OCI-LY3 (cell line): ENCODE data around the gene ALG11.

ENCODE experiments used
- H2AFZ ChIP-seq: fragments of 200-600, 300-600 bp; shearing (Covaris generic); 2 replicates; pipeline ENCODE4 v1.6.0; 2014; ENCODE audit warnings: antibody characterized with exemption, low read depth, low read length
- H3K27ac ChIP-seq: fragments of 200-600, 300-600 bp; sonication (generic); 2 replicates; pipeline ENCODE4 v1.5.1; 2014; ENCODE audit warnings: mild to moderate bottlenecking, low read length, moderate library complexity, mixed read lengths
- H3K27me3 ChIP-seq: fragments of 200-600, 300-600 bp; sonication (generic); 2 replicates; pipeline ENCODE4 v1.6.1; 2014; ENCODE audit warnings: low read depth, low read length, mixed read lengths
- H3K36me3 ChIP-seq: fragments of 200-600, 300-600 bp; sonication (generic); replicated peaks from 2 replicates; pipeline ENCODE3; 2014; ENCODE audit warnings: low read depth, low read length, mixed read lengths
- H3K4me1 ChIP-seq: fragments of 300-600, 200-600 bp; sonication (generic); 2 replicates; pipeline ENCODE4 v1.6.1; 2014; ENCODE audit warnings: low read length, mixed read lengths
- H3K4me2 ChIP-seq: fragments of 200-600, 300-600 bp; sonication (generic); 2 replicates; pipeline ENCODE4 v1.6.1; 2014; ENCODE audit warnings: low read length, mixed read lengths
- H3K4me3 ChIP-seq: fragments of 300-600, 200-600 bp; sonication (generic); 2 replicates; pipeline ENCODE4 v1.5.1; 2014; ENCODE audit warnings: antibody characterized with exemption, mild to moderate bottlenecking, low read length, moderate library complexity
- H3K79me2 ChIP-seq: fragments of 300-600, 200-600 bp; shearing (Covaris generic); 2 replicates; pipeline ENCODE4 v1.6.1; 2014; ENCODE audit warnings: mild to moderate bottlenecking, low read length, mixed read lengths
- H3K9ac ChIP-seq: fragments of 300-600, 200-600 bp; shearing (Covaris generic); 2 replicates; pipeline ENCODE4 v1.6.0; 2014; ENCODE audit warnings: mild to moderate bottlenecking, low read length, moderate library complexity
- H3K9me3 ChIP-seq: fragments of 200-600, 300-600 bp; shearing (Covaris generic); 2 replicates; pipeline ENCODE4 v1.6.1; 2014; ENCODE audit warnings: low read length, mixed read lengths; ENCODE audit not compliant: insufficient read depth
- H4K20me1 ChIP-seq: fragments of 200-600, 300-600 bp; sonication (generic); 2 replicates; pipeline ENCODE4 v1.6.1; 2016; ENCODE audit warnings: low read length, mixed read lengths; ENCODE audit not compliant: insufficient read depth
- EZH2phosphoT487 ChIP-seq: fragments of 200-600 bp; shearing (Covaris generic); IDR thresholded peaks from 2 replicates; pipeline ENCODE4 v1.6.1; 2018; ENCODE audit warnings: antibody characterized with exemption, mixed run types, low read depth
- TF ChIP-seq, protein P1 (sequence below): fragments of 200-600, 300-600 bp; sonication (generic); IDR thresholded peaks from 2 replicates; pipeline ENCODE4 v1.5.1; 2014; ENCODE audit warnings: antibody characterized with exemption, low read length, low read depth

ALG11 gene

DNA sequence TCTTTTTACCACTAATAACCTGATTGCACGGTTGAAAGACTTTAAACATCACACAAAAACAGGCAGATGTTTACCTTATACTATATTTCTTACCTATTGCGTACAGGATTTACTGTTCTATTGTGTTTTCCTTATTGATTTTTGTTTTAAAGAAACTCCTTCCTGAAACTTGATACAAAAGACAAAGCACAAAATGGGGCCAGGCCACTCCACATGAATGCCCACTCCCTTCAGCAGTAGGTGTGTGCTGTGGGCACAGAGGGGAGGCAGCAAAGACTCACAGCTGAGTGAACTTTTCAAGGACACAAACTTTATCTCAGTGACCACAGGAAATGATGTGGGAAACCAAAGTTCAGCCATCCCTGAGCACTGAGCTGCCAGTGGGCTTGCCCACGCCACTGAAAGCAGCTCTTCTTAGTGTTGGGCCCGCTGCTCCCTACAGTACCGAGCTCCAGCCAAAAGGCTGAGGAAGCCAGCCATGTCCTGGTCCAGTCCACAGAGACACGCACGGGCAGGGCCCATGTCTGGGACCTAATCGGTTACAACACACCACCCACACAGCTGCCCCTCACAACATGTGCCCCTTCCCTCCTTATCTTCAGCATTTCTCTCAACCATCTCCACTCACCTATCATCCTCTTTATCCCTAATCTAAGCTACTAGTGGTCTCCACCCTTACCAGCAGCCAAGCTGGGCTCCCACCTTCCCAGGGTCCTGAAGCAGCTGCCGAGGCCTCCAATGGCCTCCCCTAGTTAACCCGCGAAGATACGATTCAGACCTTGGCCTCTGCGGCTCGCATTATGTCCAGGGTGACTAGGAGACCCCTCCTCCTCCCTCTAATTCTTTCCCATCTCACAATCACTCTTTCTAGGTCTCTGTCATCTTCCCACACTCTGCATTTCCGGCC is 40.4 kb upstream of the ALG11 start:
- peaks cover 4% of the 10 kb centered on the region; the same call in 1 of the 2 replicates for H3K4me1 ChIP-seq
- H3K9ac ChIP-seq = no peak overlapping the region
- no peaks in the 10 kb centered on the region for H3K36me3 ChIP-seq
- H3K79me2 ChIP-seq = no peaks in the 10 kb centered on the region
- H3K9me3 ChIP-seq = no peaks in the 10 kb centered on the region
- no peak overlapping the region for H3K27ac ChIP-seq
- H4K20me1 ChIP-seq = no peaks in the 10 kb centered on the region
- TF ChIP-seq, protein P1, sequence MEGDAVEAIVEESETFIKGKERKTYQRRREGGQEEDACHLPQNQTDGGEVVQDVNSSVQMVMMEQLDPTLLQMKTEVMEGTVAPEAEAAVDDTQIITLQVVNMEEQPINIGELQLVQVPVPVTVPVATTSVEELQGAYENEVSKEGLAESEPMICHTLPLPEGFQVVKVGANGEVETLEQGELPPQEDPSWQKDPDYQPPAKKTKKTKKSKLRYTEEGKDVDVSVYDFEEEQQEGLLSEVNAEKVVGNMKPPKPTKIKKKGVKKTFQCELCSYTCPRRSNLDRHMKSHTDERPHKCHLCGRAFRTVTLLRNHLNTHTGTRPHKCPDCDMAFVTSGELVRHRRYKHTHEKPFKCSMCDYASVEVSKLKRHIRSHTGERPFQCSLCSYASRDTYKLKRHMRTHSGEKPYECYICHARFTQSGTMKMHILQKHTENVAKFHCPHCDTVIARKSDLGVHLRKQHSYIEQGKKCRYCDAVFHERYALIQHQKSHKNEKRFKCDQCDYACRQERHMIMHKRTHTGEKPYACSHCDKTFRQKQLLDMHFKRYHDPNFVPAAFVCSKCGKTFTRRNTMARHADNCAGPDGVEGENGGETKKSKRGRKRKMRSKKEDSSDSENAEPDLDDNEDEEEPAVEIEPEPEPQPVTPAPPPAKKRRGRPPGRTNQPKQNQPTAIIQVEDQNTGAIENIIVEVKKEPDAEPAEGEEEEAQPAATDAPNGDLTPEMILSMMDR = no peak
- TF ChIP-seq EZH2phosphoT487 = no peak
- H3K4me2 ChIP-seq = no peak overlapping the region
- H3K4me3 ChIP-seq = no peak overlapping the region
- H2AFZ ChIP-seq = no peak overlapping the region
- no peaks in the 10 kb centered on the region for H3K27me3 ChIP-seq

DNA sequence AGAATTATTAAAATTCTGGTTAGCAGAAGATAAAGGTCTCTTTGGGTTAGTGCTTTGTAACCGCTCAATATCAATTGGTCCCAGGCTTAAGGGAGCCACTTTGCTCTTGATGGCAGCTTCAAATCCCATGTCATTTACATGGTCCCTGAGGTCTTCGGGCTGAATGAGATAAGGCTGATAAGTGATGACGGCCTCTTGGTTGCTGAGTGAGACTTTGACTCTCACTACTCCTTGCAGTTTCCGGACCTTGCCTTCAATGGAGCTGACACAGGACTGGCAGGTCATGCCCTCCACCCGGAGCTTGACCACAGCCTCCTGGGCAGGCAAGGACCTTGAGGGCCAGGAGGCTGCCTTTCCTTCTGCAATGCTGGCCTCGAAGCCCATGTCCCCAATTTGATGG is 37.7 kb upstream of the ALG11 start:
- Histone ChIP-seq H3K79me2 (no peaks in the 10 kb centered on the region), H3K4me1 (peaks cover 4% of the 10 kb centered on the region; the same call in 1 of the 2 replicates), H3K4me3 (no peak overlapping the region), H2AFZ (no peak overlapping the region), H3K9me3 (no peaks in the 10 kb centered on the region), H3K4me2 (no peak overlapping the region), H4K20me1 (no peaks in the 10 kb centered on the region), H3K9ac (no peak overlapping the region), H3K27me3 (no peaks in the 10 kb centered on the region), H3K27ac (no peak overlapping the region), H3K36me3 (no peaks in the 10 kb centered on the region)
- TF ChIP-seq, protein P1 = no peak
- no peak for TF ChIP-seq EZH2phosphoT487

DNA sequence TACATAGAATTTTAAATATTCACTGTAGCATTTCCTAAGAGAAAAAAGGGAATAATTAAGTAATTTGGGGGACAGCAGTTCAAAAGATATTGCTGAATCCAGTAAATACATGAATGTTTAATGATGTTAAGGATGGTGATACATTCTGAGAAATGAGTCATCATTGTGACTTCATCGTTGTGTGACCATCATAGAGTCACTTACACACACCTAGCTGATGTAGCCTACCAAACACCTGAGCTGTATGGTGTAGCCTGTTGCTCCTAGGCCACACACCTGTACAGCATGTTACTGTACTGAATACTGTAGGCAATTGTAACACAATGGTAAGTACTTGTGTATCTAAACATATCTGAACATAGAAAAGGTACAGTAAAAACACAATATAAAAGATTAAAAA is 35.8 kb upstream of the ALG11 start:
- Histone ChIP-seq H3K79me2 (no peaks in the 10 kb centered on the region), H3K4me1 (peaks cover 4% of the 10 kb centered on the region; the same call in 1 of the 2 replicates), H2AFZ (no peak overlapping the region), H3K9ac (no peak overlapping the region), H3K27me3 (no peaks in the 10 kb centered on the region), H3K9me3 (no peaks in the 10 kb centered on the region), H4K20me1 (no peaks in the 10 kb centered on the region), H3K4me2 (no peak overlapping the region), H3K36me3 (no peaks in the 10 kb centered on the region), H3K27ac (no peak overlapping the region), H3K4me3 (no peak overlapping the region)
- TF ChIP-seq, protein P1 = no peak
- TF ChIP-seq EZH2phosphoT487 = no peak

DNA sequence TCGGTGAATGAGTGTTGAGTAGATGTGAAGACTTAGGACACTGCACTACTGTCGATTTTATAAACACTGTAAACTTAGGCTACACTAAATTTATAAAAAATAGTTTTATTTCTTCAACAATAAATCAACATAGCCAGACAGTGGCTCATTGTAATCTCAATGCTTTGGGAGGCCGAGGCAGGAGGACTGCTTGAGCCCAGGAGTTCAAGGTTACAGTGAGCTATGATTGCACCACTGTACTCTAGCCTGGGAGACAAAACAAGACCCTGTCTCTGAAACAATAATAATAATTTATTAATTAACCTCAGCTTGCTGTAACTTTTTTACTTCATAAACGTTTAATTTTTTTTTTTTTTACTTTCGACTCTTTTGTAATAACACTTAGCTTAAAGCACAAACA is 35.3 kb upstream of the ALG11 start:
- no peak overlapping the region for H3K4me3 ChIP-seq
- peaks cover 4% of the 10 kb centered on the region; the same call in 1 of the 2 replicates for H3K4me1 ChIP-seq
- H3K9ac ChIP-seq = no peak overlapping the region
- no peaks in the 10 kb centered on the region for H3K36me3 ChIP-seq
- no peak for TF ChIP-seq EZH2phosphoT487
- TF ChIP-seq, protein P1 = no peak
- no peak overlapping the region for H3K27ac ChIP-seq
- H3K27me3 ChIP-seq = no peaks in the 10 kb centered on the region
- H3K9me3 ChIP-seq = no peaks in the 10 kb centered on the region
- no peaks in the 10 kb centered on the region for H4K20me1 ChIP-seq
- H2AFZ ChIP-seq = no peak overlapping the region
- H3K4me2 ChIP-seq = no peak overlapping the region
- no peaks in the 10 kb centered on the region for H3K79me2 ChIP-seq
